GM12892 (cell line): ENCODE results near the gene PPP1R12A.

Experiments used
- POLR2A ChIP-seq: IDR thresholded peaks from 2 replicates; pipeline ENCODE4 v1.6.1; 2011; ENCODE audit warnings: low read depth, low read length, control low read depth
- POLR2AphosphoS5 ChIP-seq: IDR thresholded peaks from 2 replicates; pipeline ENCODE4 v1.6.1; 2011; ENCODE audit warnings: low read depth, low read length, control low read depth

DNA sequence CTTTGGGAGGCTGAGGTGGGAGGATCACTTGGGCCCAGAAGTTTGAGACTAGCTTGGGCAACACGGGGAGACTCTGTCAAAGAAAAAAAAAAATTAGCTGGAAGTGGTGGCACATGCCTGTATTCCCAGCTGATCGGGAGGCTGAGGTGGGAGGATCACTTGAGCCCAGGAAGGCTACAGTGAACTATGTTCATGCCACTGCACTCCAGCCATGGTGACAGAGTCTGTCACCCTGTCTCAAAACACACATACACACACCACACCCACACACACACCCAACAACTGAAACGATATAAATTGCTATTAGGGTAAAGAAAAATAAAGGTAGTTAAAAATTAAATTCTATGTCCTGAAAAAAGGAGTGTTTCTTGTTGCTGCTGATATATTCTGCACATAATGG, 7.9 kb downstream of the PPP1R12A start:
- TF ChIP-seq POLR2AphosphoS5 = no peak
- no peak for TF ChIP-seq POLR2A
